GM18502 (cell line): ENCODE results near the gene XKR7.

Experiments
- ATAC-seq: cut with Tn5 transposase; IDR thresholded peaks from one replicate; pipeline ENCODE4 v1.9.1; 2021; ENCODE audit warnings: mild to moderate bottlenecking; ENCODE audit not compliant: unreplicated experiment, poor library complexity

Gene XKR7

DNA sequence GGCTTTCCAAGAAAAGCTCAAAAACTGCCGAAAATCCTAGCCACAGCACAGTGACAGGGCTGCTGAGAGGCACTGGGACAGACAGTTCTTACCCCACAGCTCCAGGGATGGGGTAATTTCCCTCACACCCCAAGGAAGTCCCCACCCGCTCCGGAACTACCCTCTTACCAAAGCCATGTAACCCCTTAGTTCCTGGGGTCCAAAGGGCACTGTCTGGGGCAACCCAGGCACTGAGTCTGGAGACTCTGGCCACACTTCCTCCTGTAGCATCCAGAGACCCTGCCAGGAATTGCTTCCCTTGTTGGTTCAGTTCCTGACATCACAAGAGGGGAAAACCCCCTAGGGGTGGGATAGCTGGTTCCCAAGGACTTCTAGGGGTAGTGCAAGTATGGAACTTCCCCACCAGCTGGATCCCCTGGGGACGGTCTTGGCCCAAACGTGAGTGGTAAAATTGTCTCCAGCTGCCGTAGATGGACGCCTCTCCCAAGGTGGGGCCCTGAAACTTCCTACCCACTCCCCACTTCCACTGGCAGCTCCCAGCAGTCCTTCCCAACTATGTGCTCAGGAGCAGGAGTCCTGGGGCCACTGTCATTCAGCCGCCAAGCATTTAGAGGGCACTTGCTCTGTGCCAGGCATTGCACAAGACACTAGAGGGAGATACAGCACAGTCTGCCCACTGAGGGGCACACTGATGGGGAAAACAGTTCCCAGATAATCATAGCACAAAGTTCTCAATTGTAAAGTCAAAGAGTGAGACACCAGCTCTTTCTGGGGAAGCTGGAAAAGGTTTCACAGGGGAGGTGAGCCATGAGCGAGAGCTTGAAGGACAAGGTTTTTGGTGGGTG, 66.9 kb downstream of the XKR7 start:
- ATAC-seq = no peak

DNA sequence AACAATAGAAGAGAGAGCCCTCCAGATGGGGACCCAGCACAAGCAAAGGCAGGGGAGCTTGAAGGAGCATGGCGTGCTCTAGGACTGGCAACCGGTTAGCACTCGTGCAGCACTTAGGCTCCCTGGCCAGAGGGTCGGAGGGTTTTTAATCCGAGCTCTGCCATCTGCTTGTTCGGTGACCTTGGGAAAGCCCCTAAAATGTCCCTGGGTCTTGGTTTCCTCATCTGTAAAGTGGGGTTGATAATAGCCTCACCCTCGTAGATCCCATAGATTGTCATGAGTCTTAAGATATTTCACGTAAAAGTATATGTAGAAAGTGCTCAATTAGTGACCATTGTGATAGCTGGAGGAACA, 67.5 kb downstream of the XKR7 start:
- ATAC-seq = no peak

DNA sequence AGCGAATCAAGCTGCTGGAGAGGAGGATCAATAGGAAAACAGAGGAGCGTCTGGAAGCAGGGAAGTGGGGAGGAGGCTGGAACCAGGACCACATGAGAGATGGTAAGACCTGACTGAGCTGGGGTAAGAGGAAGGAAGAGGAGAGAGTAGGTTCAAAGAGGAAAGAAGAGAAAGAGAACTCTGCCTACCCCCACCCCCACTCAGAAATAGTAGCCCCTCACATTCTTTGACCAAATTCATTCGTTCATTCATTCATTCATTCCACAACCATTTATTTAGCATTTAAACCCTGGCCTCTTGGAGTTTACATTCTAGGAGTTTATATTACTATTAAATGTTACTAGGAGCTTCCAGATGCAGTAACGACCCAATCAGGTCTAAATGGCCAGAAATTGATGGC, 68.3 kb downstream of the XKR7 start:
- ATAC-seq = no peak

DNA sequence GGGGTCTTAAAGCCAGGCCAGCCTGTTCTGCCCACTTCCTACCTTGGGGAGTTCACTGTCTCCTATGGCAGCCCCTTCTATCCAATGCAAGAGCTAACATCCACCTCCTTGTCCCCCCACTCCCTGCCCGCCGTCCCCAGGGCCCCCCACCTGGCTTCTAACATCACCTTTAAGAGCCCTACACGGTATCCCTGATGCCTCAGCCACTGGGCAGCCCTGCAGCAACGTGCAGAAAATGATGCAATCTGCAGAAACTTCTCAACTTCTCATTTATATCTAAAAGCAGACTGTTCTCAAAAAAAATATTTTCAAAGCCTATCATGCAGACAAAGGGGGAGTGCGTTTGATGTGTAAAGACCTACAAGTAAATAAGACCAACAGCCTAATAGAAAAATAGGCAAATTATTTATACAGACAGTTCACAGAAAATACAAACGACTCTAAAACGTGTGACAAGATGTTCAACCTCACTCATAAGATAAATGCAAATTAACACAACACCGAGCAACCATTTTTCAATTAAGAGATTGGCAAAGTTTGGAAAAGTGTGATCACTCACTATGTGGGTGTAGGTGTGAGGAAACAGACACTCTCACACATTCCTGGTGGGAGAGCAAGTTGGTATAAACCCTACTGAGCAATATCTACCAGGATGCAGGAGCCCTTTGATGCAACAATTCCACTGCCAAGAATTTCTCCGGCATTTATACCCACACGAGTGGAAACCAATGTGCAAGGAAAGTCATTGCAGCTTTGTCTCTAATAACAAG, 69.0 kb downstream of the XKR7 start:
- no peak for ATAC-seq

DNA sequence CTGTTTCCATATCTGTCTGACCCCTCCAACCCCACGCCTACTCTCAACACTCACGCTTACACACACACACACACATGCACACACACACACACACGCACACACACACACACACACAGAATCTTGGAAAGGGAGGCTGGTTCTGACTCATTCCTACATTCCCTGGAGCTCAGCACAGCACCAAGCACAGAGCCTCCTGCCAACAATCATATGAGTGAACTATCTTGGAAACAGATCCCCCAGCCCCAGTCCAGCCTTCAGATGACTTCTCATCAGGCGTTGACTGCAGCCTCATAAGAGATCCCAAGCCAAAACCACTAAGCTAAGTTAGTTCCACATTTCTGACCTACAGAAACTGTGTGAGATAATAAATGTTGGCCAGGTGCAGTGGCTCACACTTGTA, 70.0 kb downstream of the XKR7 start:
- ATAC-seq = no peak

DNA sequence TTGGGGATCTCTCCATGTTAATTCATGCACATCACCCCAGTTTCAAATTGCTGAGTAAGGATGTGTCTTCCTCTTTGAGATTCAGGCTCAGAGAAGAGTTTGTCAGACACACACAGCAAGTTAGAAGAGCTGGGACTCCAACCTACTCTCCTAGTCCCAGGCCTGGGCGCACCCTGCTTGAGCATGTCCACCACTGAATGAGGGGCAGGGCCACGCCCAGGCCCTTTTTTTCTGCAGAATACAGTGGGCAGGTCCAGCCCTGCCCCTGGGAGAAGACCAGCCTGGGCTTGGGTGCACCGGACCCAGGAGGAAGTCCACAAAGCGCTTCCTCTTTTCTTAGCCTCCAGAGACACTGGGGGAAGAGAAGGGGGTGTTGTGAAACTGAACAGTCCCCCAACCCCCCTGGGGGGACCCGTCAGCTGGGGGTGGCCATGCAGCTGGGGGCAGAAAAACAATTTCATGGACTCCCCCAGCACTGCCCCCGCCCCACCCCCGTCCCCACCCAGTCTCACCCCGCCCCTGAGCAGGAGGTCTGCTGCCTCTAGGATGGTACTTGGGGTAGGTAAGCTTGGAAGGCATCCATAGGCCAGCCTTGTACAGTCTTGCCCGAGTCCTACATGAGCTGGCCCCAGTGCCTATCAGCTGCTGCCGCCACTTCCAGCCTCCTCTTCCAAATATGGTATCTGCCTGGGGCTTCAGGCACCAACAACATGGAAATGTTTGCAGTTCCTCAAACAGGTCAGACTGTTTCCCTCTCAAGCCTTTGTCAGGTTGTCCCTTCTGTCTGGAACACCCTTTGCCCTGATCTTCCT, 72.4 kb downstream of the XKR7 start:
- peak; percentile 73 for ATAC-seq

DNA sequence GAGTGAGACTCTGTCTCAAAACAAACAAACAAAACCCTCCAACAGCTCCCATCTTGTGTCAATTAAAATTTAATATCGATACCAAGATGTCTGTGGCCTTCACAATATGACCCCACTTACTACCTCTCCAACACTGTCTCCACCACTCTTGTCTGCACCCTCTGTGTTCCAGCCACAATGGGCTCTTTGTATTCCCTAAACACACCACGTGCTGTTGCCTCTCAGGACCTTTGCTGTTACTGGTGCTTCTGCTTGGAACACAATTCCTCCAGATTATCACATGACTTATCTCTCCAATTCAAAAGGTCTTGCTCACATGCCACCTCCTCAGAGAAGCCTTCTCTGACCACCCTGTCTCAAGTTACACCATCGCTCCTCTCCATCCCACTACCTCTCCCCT, 78.0 kb downstream of the XKR7 start:
- no peak for ATAC-seq

DNA sequence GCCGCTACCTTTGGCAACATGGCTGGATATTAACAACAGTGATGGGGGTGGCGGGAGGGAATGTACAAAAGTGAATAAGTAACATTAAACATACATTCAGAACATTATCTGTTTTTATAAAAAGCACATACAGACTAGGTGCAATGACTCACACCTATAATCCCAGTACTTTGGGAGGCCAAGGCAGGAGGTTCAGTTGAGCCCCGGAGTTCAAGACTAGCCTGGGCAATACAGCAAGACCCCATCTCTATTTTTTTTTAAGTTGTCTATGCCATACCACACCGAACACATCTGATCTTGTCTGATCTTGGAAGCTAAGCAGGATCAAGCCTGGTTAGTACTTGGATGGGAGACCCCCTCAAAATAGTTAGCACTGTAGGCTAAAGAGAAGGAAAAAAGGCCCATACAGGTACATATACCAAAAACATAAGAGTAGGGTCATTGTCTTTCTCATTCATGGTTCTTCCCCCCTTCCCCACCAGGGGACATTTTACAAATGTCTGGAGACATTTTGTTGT, 82.4 kb downstream of the XKR7 start:
- no peak for ATAC-seq

DNA sequence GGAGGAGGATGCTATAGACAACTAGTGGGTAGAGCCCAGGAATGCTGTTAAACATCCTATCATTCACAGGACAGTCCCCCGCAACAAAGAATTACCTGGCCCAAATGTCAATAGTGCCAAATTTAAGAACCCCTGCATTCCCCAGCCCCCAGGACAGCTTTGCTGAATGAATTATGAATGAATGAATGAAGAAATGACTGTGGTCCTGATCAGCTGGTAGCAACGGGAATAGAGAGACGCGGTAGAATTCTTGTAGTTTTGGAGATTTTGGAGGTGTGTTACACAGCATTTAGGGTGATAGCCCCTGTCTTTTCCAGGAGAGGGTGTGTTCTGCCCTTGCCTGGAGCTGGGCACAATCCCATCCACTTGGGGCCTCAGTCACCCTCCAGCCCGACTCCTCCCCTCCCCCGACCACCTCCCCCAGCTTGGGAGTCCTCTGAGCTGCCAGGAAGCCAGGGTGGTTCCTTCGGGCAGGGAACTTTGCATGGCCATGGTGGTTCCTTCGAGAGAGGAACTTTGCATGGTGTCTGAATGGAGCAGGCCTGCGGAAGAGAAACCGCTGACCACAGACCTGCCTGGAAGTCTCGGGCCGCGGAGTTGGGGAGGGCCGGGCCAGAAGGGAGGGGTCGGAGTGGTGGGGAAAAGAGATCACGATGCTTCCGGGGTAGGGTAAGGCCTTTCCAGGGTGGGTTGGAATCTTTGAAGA, 83.1 kb downstream of the XKR7 start:
- no peak for ATAC-seq

DNA sequence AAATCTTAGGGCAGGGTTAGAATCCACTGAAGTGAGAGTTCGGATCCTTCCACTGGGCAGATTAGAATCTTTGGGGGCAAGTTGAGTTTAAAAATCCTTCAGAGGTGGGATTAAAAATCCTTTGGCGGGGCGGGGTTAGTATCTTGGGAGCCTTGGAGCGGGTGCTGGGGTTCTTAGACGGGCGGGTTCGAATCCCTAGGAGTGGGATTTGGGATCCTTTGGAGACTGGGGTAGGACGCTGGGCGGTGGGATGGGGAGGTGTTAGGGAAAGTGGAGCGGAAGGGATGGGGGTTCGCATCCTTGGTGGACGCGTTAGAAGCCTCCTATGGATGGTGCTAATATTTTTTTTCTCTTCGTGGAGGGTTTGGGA, 83.8 kb downstream of the XKR7 start:
- no peak for ATAC-seq

DNA sequence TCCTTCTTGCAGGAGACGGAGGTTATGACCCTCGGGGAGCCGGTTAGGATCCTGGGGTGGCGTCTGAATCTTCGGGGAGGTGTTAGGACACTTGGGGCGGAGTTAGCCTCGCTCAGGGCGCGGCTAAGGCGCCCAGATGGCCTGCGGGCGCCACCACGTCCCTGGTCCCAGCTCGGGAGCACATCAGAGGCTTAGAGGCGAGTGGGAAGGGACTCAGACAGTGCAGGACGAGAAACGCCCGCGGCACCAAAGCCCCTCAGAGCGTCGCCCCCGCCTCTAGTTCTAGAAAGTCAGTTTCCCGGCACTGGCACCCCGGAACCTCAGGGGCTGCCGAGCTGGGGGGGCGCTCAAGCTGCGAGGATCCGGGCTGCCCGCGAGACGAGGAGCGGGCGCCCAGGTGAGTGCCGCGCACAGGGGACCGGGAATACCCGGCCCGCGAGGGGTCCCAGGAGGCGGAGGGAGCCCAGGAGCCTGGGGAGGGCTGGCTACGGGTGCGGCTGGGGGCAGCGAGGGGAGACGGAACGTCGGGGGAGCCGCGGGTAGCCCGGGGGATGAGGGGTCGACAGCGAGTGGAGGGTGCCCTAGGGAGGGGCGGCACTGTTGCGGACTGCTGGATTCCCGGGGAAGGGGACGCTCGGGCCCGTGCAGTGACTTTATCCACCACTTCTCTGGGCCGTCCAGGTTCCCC, 84.3 kb downstream of the XKR7 start, which contains the start of gene HCK:
Gene HCK (plus strand): TSS at position 153 of the 688 bp plus-strand sequence.
- peak; percentile 53 for ATAC-seq

DNA sequence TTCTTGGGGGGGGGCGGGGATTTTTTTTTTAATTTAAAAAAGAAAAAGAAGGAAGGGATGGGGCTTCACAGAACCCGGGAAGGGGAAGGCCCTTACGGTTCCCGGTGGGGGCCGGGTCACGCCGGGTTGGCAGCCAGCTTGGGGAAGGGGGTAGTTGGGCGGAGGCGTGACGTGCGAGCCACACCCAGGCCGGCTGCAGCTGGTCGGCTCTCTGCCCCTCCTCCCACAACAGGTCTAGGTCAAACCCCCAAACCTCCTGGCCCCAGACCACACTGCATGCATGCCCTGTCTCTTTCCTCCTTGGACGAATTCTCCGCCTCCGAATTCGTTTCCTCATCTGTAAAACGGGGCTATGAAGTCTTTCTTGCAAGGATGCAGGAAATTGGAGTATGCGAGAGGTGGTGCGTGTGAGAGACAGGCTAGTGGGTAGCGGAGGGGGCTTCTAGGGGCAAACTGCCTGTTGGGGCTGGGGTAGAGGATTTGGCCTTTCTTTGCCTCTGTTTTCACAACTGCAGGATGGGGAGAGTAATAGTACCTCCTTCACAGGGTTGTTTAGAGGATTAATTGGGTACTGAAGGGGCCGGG, 84.9 kb downstream of the XKR7 start:
- ATAC-seq = peak; percentile 47
